ENCODE data around the gene TRIM8. TPM values are rescaled to one million over a fixed set of nuclear protein-coding genes. Genes with fewer than 3 reads are reported as not detected.

TRIM8 gene
- total and polyA plus RNA-seq, 2 of the 4 experiments (the other 2 are of a cell fraction) = 25.5 to 126 TPM

DNA sequence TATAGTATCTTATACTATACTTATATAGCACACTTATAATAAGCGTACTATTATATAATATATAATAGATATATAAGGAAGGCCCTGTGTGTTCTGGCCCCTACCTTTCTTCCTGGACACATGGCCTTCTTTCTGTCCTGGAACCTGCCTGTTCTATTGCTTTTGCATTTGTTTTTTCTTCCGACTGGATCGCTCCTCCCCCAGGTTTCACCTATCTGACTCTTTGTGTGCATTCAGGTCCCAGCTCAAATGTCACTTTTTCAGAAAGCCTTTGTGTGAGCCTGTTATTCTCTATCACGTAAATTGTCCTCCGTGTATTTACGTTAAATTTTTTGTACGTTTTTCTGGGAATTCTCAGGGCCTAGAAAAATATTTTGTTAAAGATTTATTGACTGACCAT is 2.9 kb upstream of the TRIM8 start:
- intact Hi-C loops (cut with micrococcal nuclease) = loop anchor here (10.0 kb wide), 1 partner anchor 247 kb away; the partner anchor contains the start of gene NFKB2
- peak overlapping the region; percentile 47; the same call in 1 of the 2 replicates for H3K4ac ChIP-seq (ENCODE audit: low read depth, low read length)
- H3K14ac ChIP-seq (replicated peaks; ENCODE audit: low read depth, low read length) = no peak overlapping the region
- H3K9me3 ChIP-seq (ENCODE audit: control insufficient read depth, insufficient read depth, low read length) = no peaks in the 10 kb centered on the region
- no peaks in the 10 kb centered on the region for H3K27me3 ChIP-seq (ENCODE audit: control insufficient read depth, insufficient read depth, low read length)
- H3K9me1 ChIP-seq (ENCODE audit: insufficient read depth, low read length) = no peaks in the 10 kb centered on the region
- peaks cover 3% of the 10 kb centered on the region; the same call in 1 of the 2 replicates for H3K36me3 ChIP-seq (ENCODE audit: control insufficient read depth, insufficient read depth, low read length)
- in situ Hi-C loops (cut with MboI; ENCODE audit: low sequenced_read_pairs) = no loop called here
- ChIA-PET POLR2A (ENCODE audit: unreplicated experiment) (no interaction called here), CTCF (interaction anchor here (1.0 kb wide), 1 partner anchor 9 kb away, joined by 3 read pairs; no protein-coding TSS in a partner anchor)
- H4K20me1 ChIP-seq (ENCODE audit: insufficient read depth, low read length) = peaks cover 20% of the 10 kb centered on the region
- H4K5ac ChIP-seq (ENCODE audit: low read depth, low read length) = peak overlapping the region; percentile 72
- no TSS peak for BruUV-seq (replicated peaks)
- H3K18ac ChIP-seq (ENCODE audit: low read depth, low read length) = no peak overlapping the region
- no peak overlapping the region for H2AFZ ChIP-seq (replicated peaks; ENCODE audit: low read length, poor library complexity)
- H3K79me1 ChIP-seq (ENCODE audit: low read depth in 1 of 2, low read length in 2 of 2) = peaks cover 0 to 7% of the 10 kb centered on the region in 2 experiments; a peak in 2 of 4 replicates
- H3K4me3 ChIP-seq (ENCODE audit: insufficient read depth, low read depth, low read length) = no peak overlapping the region
- H2BK15ac ChIP-seq (ENCODE audit: low read depth, low read length) = no peak overlapping the region
- H3K23ac ChIP-seq (ENCODE audit: low read depth, low read length) = peak overlapping the region; percentile 43; the same call in 1 of the 2 replicates
- WGBS, 2 experiments (ENCODE audit: extremely low coverage in 2 of 2, insufficient read length in 1 of 2) = 30% methylated on average over 2 of the region's 7 CpGs; no CpG with 5 or more reads in 1 of the 2 experiments
- H2BK20ac ChIP-seq (ENCODE audit: low read depth, low read length) = no peak overlapping the region
- no peak overlapping the region for H2AK9ac ChIP-seq (replicated peaks; ENCODE audit: low read depth, low read length, poor library complexity)
- peak overlapping the region; percentile 64 for H2BK5ac ChIP-seq (ENCODE audit: low read depth, low read length, poor library complexity, severe bottlenecking)
- peak overlapping the region; percentile 56; the same call in 1 of the 2 replicates for H3K27ac ChIP-seq (ENCODE audit: insufficient read depth, low read length)
- peak overlapping the region; percentile 22; the same call in 1 of the 2 replicates for H4K91ac ChIP-seq (ENCODE audit: insufficient read depth, low read depth, low read length)
- no peak for DNase-seq
- H4K8ac ChIP-seq (ENCODE audit: low read depth in 2 of 2, low read length in 2 of 2) = peak overlapping the region; percentile 82 to 98
- H3K4me1 ChIP-seq (ENCODE audit: control insufficient read depth, insufficient read depth, low read length) = no peaks in the 10 kb centered on the region
- peak overlapping the region; percentile 92 for H3K4me2 ChIP-seq (ENCODE audit: low read depth, low read length)
- no peak for ATAC-seq (ENCODE audit: low read depth)
- no peak overlapping the region for H2AK5ac ChIP-seq (ENCODE audit: low read depth, low read length)
- dilution Hi-C loops (cut with HindIII; ENCODE audit: low sequenced_read_pairs, unreplicated experiment) = no loop called here
- H3K9ac ChIP-seq (ENCODE audit: low read depth, low read length) = 0 out of 2 replicates have a peak overlapping the region, but pooled peaks have one; percentile 39
- no peak overlapping the region; the same call in 1 of the 2 replicates for H3K56ac ChIP-seq (ENCODE audit: extremely low read depth, insufficient read depth, low read length)
- H2BK120ac ChIP-seq (ENCODE audit: low read depth, low read length) = no peak overlapping the region
- TF ChIP-seq CEBPB (IDR thresholded peaks at IDR 0.05; ENCODE audit: low read depth, low read length) (no peak), RFX5 (IDR thresholded peaks at IDR 0.05; ENCODE audit: low read depth, low read length) (no peak)
